Measurements from ENCODE around the gene ALDH3B1. TPM values are rescaled to one million over a fixed set of nuclear protein-coding genes. Genes with fewer than 3 reads are reported as not detected.

The ALDH3B1 gene
- 5.8 TPM for total RNA-seq

GRCh38 chr11:68010090-68011041 is at the start of gene ALDH3B1:
Gene ALDH3B1, plus strand, starts transcription at chr11:68010327. Its CDS starts 4,971 bp downstream, at chr11:68015298.

GRCh38 chr11:68003846-68004550 is 6.1 kb upstream of the ALDH3B1 start, which contains the start of gene UNC93B1:
Gene UNC93B1, minus strand, starts transcription at chr11:68004097. Its CDS starts 54 bp downstream, at chr11:68004043.

GRCh38 chr11:68030318-68031143 is 20.4 kb downstream of the ALDH3B1 start, which contains the start of gene NDUFS8:
Gene NDUFS8, plus strand, starts transcription at chr11:68030681. Its CDS starts 1,471 bp downstream, at chr11:68032152.

GRCh38 chr11:68038718-68039525 is 28.8 kb downstream of the ALDH3B1 start, which contains the start of gene TCIRG1:
Gene TCIRG1, plus strand, starts transcription at chr11:68039025. Its CDS starts 2,247 bp downstream, at chr11:68041272.

Other genes with a start within 250 kb of the ALDH3B1 start
- 8.0 TPM for gene UNC93B1, start 6.2 kb upstream of the ALDH3B1 start, total RNA-seq
- gene NDUFS8, start 20.4 kb downstream of the ALDH3B1 start, total RNA-seq, result 50.4 TPM
- gene TCIRG1, start 28.7 kb downstream of the ALDH3B1 start, total RNA-seq, result 36.2 TPM
- gene CHKA, start 111.1 kb downstream of the ALDH3B1 start, total RNA-seq, result 36.2 TPM
- gene KMT5B, start 203.0 kb downstream of the ALDH3B1 start, total RNA-seq, result 120 TPM